Germinal center (tissue), 1 donor: ENCODE measurements around the gene KRTAP4-5.
A peak's percentile ranks its signal among the peaks of the same experiment; 100 is the strongest.
"Not testable (repeated sequence)": the region's sequence is repeated elsewhere in the genome, so short reads cannot be mapped to it uniquely, and the experiment has no call there.

Experiments used
- DNase-seq: peaks from one replicate; pipeline ENCODE4 v3.0.0; 2012; ENCODE audit warnings: mixed read lengths, low spot score

KRTAP4-5 gene

GRCh38 chr17:41149652-41149985, at the start of gene KRTAP4-5:
Gene KRTAP4-5, minus strand, starts transcription at chr17:41149825. Its CDS starts 58 bp downstream, at chr17:41149767.
- no peak for DNase-seq

GRCh38 chr17:41196068-41196467, 46.4 kb upstream of the KRTAP4-5 start:
- no peak for DNase-seq

GRCh38 chr17:41190328-41190727, 40.7 kb upstream of the KRTAP4-5 start:
- no peak for DNase-seq

- DNase-seq, result not testable (repeated sequence)
These were observed 40.3 kb upstream of the KRTAP4-5 start, which contains the start of gene KRTAP9-1 for GRCh38 chr17:41189837-41190318. Gene KRTAP9-1, plus strand, starts transcription at chr17:41189887. Its CDS starts 0 bp downstream, at chr17:41189887.

- no peak for DNase-seq
These were observed 37.2 kb upstream of the KRTAP4-5 start for GRCh38 chr17:41186872-41187271.

- DNase-seq, result no peak
These were observed 35.4 kb upstream of the KRTAP4-5 start for GRCh38 chr17:41185001-41185400.

- DNase-seq, result no peak
These were observed 34.9 kb upstream of the KRTAP4-5 start, which contains the start of gene KRTAP4-1 for GRCh38 chr17:41184480-41184961. Gene KRTAP4-1, minus strand, starts transcription at chr17:41184911. Its CDS starts 57 bp downstream, at chr17:41184854.

- DNase-seq, result no peak
These were observed 29.4 kb upstream of the KRTAP4-5 start for GRCh38 chr17:41178843-41179616.

- DNase-seq, result peak; percentile 21
These were observed 28.7 kb upstream of the KRTAP4-5 start for GRCh38 chr17:41178341-41178740.

- no peak for DNase-seq
These were observed 28.2 kb upstream of the KRTAP4-5 start, which contains the start of gene KRTAP4-2 for GRCh38 chr17:41177727-41178271. Gene KRTAP4-2, minus strand, starts transcription at chr17:41178221. Its CDS starts 57 bp downstream, at chr17:41178164.

- DNase-seq, result peak; percentile 21
These were observed 27.2 kb upstream of the KRTAP4-5 start for GRCh38 chr17:41176744-41177387.

- DNase-seq, result no peak
These were observed 22.3 kb upstream of the KRTAP4-5 start for GRCh38 chr17:41171886-41172285.

GRCh38 chr17:41168121-41168520, 18.5 kb upstream of the KRTAP4-5 start, which contains the start of gene KRTAP4-3:
Gene KRTAP4-3, minus strand, starts transcription at chr17:41168221. Its CDS starts 49 bp downstream, at chr17:41168172.
- DNase-seq, result no peak

GRCh38 chr17:41167561-41167960, 17.9 kb upstream of the KRTAP4-5 start:
- DNase-seq, result no peak

- no peak for DNase-seq
These were observed 14.2 kb upstream of the KRTAP4-5 start for GRCh38 chr17:41163828-41164227.

GRCh38 chr17:41160648-41161047, 11.0 kb upstream of the KRTAP4-5 start, which contains the start of gene KRTAP4-4:
Gene KRTAP4-4, minus strand, starts transcription at chr17:41160748. Its CDS starts 57 bp downstream, at chr17:41160691.
- DNase-seq, result no peak

- DNase-seq, result not testable (repeated sequence)
These were observed 10.6 kb upstream of the KRTAP4-5 start for GRCh38 chr17:41160190-41160589.

GRCh38 chr17:41153856-41154255, 4.2 kb upstream of the KRTAP4-5 start:
- DNase-seq, result no peak

GRCh38 chr17:41151525-41151924, 1.9 kb upstream of the KRTAP4-5 start:
- DNase-seq, result no peak

GRCh38 chr17:41150026-41150425, 401 bp upstream of the KRTAP4-5 start:
- no peak for DNase-seq

- not testable (repeated sequence) for DNase-seq
These were observed 514 bp downstream of the KRTAP4-5 start for GRCh38 chr17:41148971-41149651.
